HG03066 (cell line): ENCODE results near the gene PTPN5.

Source experiments
- ATAC-seq: cut with Tn5 transposase; IDR thresholded peaks from one replicate; pipeline ENCODE4 v1.9.1; 2021; ENCODE audit warnings: low read depth; ENCODE audit not compliant: unreplicated experiment

PTPN5 gene

DNA sequence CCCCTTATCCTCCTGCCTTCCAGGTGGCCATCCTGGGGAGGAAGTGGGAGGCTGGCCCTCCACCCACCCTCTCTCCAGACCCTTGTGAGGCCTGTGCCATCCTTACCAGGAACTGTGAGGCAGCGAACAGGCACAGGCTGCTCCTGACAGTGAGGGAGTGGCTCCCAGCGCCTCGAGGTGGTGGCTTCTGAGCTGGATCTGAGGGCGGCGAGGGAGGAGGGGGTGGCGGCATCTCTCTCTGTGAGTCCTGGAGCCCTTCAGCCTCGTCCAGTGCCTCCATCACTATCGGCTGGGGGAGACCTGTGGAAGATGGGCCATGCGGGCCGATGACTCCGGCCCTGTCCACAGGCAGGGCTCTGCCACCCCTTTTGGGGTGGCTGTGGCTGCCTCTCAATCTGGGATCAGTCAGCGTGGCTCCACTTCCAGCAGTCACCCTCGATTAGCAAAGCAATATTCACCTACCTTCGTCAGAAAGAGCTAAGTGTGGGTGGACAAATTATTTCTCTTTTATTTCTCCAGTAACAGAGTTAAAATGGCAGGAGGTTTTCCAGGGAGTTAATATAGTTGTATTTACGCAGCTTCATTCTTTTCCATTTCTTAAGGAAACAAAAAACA is 47.6 kb downstream of the PTPN5 start:
- ATAC-seq = no peak

DNA sequence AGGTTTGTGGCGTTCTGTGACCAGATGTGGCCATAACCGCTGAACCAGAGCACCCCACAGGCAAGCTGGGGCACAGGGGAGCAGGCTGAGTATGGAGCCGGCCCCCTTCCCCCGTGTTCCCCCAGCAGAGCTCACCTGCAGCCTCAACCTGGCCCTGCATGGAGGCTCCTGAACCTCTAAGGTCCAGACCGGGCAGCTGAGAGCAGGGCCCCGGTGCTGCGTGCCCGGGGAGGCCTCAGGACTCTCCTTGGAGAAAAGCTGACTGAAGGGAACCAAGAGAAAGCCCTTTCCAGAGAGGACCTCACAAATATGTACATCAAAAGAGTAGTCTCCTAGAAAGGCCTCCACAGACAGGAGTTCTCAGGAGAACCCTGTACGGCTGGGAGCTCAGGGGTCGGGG is 48.2 kb downstream of the PTPN5 start:
- no peak for ATAC-seq

DNA sequence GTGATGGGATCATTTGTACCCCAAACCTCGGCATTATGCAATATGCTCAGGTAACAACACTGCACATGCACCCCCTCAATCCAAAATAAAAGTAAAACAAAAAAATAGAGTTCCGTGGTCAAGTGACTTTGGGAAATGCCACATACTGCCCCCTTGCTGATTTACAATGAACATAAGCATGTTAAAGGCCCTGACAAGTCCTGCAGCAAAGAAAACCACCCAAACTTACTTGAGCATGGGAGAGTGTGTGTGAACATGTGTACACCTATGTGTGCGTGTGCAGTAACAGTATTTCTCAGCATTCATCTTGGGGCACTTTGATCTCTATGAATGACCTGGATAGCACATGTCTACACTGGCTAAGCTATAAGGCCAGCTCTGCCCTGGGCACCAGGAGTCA is 49.8 kb downstream of the PTPN5 start:
- ATAC-seq = no peak

DNA sequence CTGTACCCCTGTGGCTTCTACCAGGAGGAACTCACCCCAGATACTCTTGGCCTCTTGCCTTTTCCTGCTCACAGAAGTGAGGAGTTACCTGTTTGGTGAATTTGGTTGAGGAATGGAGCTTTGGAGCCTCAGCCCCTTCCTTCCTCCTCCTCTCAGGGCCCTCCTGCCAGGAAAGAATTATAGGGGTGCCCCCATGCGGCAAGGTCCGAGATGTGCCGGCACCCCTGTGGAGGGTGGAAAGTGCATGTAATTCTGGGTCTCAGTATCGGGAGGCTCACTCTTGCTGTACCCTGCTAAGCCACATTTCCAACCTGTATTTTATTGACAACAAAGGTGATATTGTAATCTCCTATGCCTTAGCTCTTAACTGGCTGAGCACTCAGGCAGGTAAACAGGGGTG is 51.9 kb downstream of the PTPN5 start:
- ATAC-seq = no peak

DNA sequence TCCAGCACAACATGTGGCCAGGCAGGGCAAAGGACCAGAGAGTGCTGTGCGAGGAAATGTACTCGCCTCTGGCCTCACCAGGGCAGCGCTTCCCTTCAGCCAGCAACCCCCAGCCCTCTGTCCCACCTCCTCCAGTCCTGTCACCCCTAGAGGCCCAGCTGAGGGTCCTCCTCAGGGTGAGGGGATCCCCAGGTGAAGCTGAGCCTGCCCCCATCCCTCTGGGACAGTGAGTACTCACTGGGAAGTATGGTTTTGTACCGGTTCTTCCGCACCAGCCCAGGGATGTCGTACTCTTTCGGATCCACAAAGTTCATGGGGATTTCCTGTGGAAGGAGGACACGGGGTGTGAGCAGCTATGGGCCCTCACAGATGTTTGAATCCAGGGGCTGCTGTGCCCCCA is 54.0 kb downstream of the PTPN5 start:
- no peak for ATAC-seq

DNA sequence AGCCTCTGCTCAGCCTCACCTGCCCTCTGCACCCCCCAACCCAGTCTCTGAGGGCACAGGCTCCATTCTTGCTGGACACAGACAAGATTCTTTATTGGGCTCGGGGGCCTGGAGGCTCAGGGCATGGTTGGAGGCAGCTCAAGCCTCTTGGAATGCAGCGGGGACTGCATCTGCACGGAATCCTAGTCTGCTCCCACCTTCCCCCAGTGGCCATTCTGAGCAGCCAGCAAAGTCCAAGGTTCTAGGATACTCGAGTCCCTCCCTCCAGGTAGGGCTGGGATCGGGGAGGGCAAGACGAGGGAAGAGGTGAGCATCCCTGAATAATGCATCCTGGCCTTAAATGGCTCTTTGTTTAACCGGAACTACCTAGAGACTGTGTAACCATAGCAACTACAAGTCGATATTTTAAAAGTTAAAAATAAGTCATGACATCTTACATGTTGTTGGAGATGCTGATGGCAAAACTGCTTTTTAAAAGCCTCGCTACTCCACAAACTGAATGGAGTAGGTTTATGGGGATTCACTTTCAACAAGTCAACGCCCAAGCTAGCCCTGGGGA is 54.9 kb downstream of the PTPN5 start:
- ATAC-seq = no peak

DNA sequence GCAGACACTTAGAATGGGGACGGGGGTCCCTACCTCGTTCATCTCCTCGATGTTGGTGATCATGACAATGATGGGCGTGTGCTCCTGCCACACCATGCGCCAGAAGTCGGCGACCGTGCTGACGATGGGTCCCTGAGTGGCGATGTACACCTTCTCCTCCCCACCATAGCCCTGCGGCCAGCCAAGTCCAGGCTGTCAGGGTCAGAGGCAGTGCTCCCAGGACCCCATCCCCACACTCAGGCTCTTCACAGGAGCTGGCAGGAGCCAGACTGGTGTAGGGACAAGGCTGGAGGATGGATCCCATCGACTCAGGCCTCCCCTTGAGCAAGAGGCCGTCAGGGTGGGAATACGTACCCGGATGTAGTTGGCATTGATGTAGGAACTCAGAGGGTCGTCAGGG is 58.4 kb downstream of the PTPN5 start:
- ATAC-seq = no peak

DNA sequence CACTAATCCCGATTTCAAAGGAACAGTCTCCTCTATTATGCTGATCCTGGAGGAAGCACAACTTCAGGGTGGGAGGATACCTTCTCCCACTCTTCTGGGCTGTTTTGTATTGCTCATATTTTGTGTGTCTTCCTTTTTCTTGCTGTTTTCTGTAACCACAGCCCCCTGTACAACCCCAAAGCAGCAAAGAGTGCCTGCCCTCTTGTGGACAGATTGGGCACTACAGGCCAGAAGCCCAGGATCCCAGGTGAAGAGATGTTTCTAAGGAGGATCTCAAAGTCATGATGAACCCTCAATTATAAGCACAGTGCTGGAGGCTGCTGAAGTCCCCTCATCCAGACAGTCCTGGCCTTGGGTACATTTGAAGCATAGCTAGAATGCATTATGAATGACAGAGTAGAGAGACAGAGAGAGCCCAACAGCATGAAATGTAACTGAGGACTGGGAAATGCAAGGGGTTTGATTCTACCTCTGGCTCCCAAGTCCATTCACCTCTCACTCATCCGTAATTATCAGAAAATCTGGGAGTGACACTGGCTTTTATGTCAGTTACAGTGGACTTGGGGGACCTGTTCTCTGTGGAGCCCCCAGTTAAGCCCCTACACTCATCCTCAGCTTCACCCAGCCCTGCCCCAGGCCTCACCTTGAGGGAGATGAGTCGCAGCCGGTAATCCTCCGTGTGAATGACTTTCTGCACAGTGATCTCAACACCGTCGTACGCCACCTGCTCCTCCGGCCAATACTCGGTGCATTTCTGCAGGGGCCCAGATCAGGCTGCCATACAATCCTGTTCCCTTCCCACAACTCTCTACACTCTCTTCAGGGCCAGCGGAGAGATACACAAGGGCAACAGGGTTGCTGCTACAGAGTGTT is 59.4 kb downstream of the PTPN5 start:
- ATAC-seq = no peak

DNA sequence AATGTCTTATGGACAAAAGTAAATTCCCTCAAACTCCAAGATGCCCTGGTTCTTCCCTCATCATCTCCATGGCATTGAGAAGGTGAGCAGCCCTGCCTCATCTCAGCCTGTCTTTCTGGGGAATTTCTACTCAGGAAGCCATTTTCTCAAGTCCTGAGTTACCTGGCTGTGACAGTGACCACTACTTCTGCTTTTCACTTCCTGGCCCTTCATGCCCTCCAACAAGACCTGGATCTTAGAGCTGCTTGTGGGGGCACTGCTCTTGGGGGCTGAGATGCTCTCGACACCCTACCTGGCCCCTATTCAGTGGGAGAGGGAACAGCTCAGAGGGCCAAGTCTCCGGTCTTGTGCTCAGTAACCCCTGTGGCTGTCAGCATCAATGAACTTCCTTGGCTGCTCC is 60.2 kb downstream of the PTPN5 start:
- no peak for ATAC-seq

DNA sequence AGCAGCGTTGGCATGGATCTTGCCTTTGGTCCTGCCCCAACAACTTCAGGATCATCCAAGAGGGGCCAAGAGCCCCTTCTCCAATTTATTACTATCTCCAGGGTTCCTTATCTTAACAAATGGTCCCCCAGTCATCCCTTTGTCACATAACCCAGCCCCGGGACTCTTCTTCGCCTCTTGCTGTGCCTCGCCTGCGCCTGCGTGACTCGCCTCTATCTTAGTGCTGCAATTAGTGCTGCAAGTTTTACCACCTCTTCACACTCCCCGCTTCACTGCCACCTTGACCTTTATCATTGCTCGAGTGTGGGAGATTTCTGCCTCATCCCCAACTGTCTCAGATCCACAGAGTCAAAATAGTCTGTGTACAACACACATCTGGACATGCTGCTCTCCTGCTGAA is 61.6 kb downstream of the PTPN5 start:
- ATAC-seq = no peak

DNA sequence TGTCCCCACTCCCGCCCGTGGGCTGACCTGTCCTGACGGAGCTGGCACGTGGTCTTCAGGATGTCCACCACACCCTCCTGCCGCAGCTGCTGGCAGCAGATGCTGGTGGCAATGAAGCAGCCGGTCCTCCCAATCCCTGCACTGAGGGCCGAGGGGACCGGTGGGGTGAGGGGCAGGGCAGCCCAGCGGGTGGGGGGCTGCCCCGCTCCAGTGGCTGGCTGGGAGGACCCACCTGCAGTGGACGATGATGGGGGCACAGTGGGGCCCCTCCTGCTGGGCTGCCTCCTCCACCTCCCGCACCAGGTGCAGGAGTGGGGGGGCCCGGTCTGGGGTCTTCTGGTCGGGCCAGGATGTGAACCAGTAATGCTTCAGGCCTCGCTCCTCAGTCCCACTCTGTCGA is 62.2 kb downstream of the PTPN5 start:
- no peak for ATAC-seq

DNA sequence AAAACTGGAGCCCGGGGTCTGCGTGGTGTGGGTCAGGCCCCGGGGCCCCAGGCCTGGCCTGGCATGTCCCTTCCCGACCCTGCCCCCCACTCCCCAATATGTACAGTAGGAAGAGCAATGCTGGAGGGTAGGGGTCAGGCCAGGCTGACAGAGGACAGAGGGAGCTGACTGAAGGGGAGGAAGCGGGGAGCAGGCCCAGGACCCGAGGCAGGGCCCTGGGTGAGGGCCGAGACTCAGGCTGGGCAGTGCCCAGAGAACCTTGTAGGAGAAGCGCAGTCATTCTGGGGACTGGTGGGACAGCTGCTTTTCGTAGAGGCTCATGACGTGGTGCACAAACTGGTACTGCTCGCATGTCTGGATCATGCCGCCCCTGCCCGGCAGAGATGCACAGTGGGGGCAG is 62.9 kb downstream of the PTPN5 start:
- ATAC-seq = no peak

DNA sequence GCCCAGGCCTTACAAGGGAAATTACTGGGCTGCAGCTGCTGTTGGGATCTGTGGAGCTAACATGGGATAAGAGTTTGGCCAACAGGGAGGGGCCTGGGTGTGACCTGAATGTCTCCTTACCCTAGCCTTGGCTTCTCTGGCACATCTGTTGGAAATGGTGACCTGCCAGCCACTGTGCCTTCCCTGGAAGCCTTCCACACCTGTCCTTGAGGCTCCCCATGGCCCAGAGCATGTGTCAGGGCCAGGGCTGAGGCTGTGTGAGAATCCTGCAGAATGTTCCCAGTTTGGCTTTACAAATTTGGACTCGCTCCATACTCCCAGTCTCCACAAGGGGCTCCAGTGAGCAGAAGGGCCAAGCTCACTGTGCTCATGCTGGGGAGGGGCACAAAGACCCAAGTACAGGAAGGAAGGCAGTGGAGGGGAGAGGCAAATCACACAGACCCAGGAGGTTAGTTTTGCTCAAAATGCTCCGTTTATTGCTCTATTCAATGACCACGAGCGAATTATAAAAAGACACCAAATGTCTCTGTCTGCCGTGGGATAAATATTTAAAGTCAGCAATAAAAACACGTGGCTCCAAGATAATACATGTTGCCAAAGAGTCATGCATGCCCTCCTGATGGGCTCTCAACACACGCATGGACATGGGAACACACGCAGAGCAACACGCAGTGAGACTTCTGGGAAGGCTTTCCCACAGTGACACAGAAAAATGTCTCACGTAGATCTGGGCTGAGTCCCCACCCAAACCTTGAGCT is 63.9 kb downstream of the PTPN5 start:
- no peak for ATAC-seq

DNA sequence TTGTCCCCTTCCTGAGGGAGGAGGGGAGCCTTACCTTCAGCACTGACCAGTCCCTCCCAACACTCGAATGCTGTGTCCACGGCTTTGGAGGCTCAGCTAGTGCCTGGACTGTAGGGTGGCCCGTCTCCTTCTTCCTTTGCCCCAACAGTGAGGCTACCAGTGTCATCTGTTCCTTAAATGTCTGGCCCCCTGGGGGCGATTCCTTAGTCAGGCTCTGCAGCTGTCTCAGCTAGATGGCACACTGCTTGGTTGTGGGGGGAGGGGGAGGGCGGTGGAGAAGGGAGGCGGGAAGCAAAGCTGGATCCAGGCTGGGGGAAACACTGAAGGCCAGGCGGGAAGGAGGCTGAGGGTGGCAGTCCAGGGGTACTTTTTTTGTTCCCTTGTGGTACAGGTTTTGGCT is 65.6 kb downstream of the PTPN5 start, which contains the start of gene IGSF22:
TSS of gene IGSF22 (minus strand) at position 149 of the 400 bp plus-strand sequence. CDS start 1,952 bp downstream, outside the sequence.
- no peak for ATAC-seq

DNA sequence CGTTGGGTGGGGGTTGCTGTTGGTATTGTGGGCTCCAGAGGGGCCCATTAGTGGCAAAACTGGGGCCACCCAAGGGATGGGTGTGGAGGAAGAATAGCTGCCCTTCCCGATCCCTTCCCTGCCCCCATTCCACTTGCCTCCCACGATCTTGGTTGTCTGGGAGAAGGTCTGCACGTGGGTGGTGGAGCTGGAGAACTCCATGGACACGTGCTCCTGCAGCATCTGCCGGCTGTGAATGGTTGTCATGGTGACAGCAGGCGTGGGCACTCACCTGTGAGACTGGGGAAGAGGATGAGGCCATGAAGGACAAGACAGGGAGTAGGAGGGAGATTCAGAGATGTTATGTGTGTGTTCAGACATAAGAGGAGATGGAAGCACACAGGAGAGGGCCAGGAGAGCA is 67.6 kb downstream of the PTPN5 start:
- no peak for ATAC-seq

DNA sequence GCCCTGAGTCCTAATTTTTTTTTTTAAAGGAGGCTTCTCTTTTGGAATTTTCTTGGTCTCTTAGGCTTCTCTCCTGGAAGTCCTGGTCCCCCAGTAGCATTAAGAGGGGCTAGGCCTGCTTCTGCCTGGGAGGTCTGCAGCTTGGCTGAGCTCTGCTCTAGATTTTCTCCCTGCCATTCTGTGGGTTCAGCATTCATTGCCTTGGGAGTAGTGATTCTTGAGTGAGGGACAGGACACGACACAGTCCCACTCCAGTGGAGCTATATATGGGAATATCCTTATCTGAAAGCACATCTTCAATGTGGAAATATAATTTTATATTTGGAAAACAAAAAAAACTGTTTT is 69.3 kb downstream of the PTPN5 start:
- no peak for ATAC-seq

DNA sequence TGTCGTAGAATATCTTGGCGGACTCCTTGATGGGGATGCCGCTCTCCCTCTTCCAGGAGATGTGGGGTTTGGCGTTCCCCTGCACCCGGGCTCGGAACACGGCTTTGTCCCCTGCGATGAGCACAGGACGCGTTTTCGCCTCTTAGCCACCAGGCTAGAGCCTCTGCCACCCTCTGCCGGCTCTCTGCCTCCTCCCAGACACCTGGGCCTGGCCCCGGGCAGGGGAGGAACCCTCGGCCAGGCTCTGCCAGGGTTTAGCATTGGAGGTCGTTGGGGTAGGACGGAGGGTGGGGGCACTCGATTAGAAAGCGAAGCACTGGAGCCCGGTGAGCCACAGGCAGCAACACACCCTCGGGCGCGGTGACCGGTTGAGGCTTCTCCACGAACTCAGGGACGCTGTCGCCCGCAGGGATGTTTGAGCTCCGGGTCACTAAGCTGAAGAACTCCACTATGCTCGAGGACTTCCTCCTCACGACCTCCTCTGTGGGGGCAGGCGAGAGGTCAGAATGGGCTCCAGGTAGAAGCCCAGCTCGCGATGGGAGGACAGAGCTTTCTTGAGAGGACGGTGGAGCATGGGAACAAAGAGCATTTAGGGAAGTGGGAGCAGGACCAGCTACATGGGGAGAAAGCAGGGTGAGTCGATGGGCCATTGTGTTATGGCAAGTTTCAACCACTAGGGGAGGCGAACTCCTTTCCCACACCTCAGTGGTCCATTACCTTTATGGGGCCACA is 69.9 kb downstream of the PTPN5 start:
- ATAC-seq = peak; percentile 64

DNA sequence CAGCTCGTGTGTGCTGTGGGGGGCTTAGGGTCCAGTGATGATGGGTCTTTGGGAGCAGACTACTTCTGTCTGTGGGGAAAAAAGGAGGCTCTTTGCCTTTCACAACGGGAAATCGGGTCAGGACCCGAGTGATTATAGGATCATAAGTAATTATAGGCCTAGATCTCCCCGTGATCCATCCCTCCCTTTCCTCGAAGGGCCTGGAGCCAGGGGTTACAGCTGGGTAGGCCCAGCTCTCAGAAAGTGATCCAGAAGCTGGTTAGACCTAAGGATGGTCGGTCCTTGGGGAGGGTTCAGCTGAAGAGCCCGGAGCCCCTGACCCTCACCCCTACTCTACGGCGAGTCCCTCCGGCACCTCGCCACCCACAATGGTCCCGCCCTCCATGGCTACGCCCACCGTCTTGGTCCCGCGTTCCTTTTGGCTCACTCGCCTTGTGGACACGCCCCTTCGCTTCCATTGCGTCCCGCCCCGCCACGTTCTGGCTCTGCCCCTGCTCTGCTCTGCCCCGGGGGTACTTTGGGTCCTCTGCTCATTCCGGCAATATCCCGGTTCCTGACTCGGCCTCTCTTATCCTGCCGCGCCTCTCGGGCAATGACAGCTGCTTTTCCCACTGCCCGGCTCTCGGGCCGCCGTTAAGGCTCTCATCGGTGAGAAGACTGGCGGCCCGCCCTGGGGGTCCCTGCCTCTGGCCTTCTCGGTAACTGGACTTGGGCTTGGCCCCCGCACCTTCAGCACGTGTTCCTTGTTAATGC is 70.6 kb downstream of the PTPN5 start:
- peak; percentile 64 for ATAC-seq

DNA sequence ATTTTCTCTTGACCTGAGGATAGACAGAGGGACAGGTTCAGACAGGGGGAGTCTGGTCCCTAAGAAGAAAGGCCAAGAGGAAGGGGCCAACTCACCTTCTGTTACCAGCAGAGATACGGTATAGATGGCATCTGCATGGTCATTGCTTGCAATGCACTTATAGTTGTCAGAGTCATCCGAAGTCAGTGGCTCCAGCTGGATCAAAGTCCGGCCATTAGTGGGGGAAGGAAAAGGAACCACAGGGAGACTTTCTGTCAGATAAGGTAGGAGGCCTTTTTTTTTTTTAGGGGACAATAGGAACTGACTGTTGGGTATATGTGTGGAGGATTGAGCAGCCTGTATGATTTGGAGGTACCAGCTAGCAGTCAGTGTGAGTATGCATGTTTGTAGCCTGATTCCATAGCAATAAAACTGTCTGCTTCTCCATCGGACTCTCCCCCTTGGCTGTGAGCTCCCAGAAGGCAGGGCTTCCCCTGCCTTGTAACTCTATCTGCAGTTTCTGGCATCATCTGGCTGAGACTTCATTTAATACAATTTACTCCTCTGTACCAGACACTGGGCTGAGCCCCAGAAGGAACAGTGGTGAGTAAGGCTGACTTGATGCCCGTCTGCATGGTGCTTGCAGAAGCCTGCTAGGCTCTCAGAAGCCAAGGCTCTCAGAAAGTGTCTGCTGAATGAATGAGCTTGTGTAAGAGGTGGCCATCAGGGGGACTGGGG is 71.3 kb downstream of the PTPN5 start:
- ATAC-seq = no peak
